K562 (cell line): ENCODE data around the gene NDUFA7. TPM values are rescaled to one million over a fixed set of nuclear protein-coding genes. Genes with fewer than 3 reads are reported as not detected.

ENCODE experiments used
- ETV5 ChIP-seq: sonication (generic); formaldehyde crosslinking; IDR thresholded peaks from 2 replicates; pipeline ENCODE4 v1.4.0; 2020; ENCODE audit warnings: low read depth, mild to moderate bottlenecking, missing genetic modification reagents
- ETV6 ChIP-seq, 3 experiments: fragments of 150-350 bp in 1 of 3; sonication (generic) in 1 of 3; formaldehyde crosslinking in 1 of 3; IDR thresholded peaks; 2 replicates each; pipeline versions ENCODE4 v1.6.1 to v1.8.0; 2014 to 2022; ENCODE audit warnings: borderline replicate concordance in 2 of 3, low read depth in 2 of 3, antibody characterized with exemption in 1 of 3, low read length in 1 of 3, mild to moderate bottlenecking in 1 of 3, missing genetic modification reagents in 1 of 3
- HMG20A ChIP-seq: fragments of 450-650 bp; formaldehyde crosslinking; conservative IDR thresholded peaks from 2 replicates; pipeline ENCODE4 v1.4.0; 2020; ENCODE audit warnings: mild to moderate bottlenecking, mixed read lengths
- HMG20B ChIP-seq: fragments of 250-450 bp; sonication (Bioruptor Pico); IDR thresholded peaks from 2 replicates; pipeline ENCODE4 v1.5.0; 2021; ENCODE audit warnings: mild to moderate bottlenecking
- MAFF ChIP-seq: IDR thresholded peaks from 2 replicates; pipeline ENCODE4 v1.6.1; 2012; ENCODE audit warnings: low read length, improper control_type of control experiment
- MEF2A ChIP-seq: IDR thresholded peaks from 2 replicates; pipeline ENCODE4 v1.6.1; 2011; ENCODE audit warnings: low read depth, mild to moderate bottlenecking, low read length, moderate library complexity; ENCODE audit not compliant: control insufficient read depth
- NFRKB ChIP-seq: fragments of 450-650 bp; IDR thresholded peaks from 2 replicates; pipeline ENCODE4 v1.6.1; 2016; ENCODE audit warnings: low read depth
- POU5F1 ChIP-seq: fragments of 150-350 bp; IDR thresholded peaks from 2 replicates; pipeline ENCODE4 v1.6.1; 2014; ENCODE audit warnings: borderline replicate concordance, low read length, low read depth, mild to moderate bottlenecking; ENCODE audit not compliant: partially characterized antibody
- SIRT6 ChIP-seq: IDR thresholded peaks from one replicate; pipeline ENCODE4 v1.6.1; 2012; ENCODE audit warnings: low read depth, mild to moderate bottlenecking, control low read depth, inconsistent platforms, low read length, moderate library complexity
- SMARCB1 ChIP-seq: IDR thresholded peaks from 2 replicates; pipeline ENCODE4 v1.6.1; 2011; ENCODE audit warnings: improper control_type of control experiment, low read depth; ENCODE audit not compliant: insufficient read length
- SREBF1 ChIP-seq: fragments of 150-350 bp; IDR thresholded peaks from 2 replicates; pipeline ENCODE4 v1.6.1; 2014; ENCODE audit warnings: antibody characterized with exemption, low read depth, low read length, borderline replicate concordance
- SRSF3 ChIP-seq: fragments of 200-400 bp; formaldehyde crosslinking; IDR thresholded peaks from 2 replicates; pipeline ENCODE4 v1.6.1; 2016; ENCODE audit warnings: mild to moderate bottlenecking, low read length, moderate library complexity; ENCODE audit not compliant: insufficient read depth
- polyA plus RNA-seq, 8 experiments: library from polyadenylated mRNA; depleted of rRNA in 4 of 8; stranded (reverse) in 5 of 8; unstranded in 3 of 8; fragments of >200 nt; fragmentation: Nextera tagmentation in 2 of 8; fragmentation: Illumina TruSeq in 1 of 8; extraction: Ambion mirVana in 2 of 8; extraction: Trizol in 1 of 8; gene quantifications; 2 replicates each; pipeline versions ENCODE4 v1.2.1 to v1.2.3, GENCODE V29; 2011 to 2014; ENCODE audit warnings: inconsistent platforms in 1 of 8, missing spikeins in 1 of 8
- total RNA-seq, 7 experiments: library from RNA; depleted of rRNA in 6 of 7; stranded (reverse); fragments of >200 nt in 6 of 7; fragmentation: Illumina TruSeq in 2 of 7; extraction: Trizol in 2 of 7; gene quantifications; 2 replicates each; pipeline versions ENCODE4 v1.2.1 to v1.2.3, GENCODE V29; 2011 to 2021; ENCODE audit warnings: low replicate concordance in 1 of 7
- TF ChIP-seq, protein P1 (sequence below), 2 experiments: IDR thresholded peaks in 1 of 2; conservative IDR thresholded peaks in 1 of 2; 2 replicates each; pipeline ENCODE4 v1.6.1; 2016; ENCODE audit warnings: low read depth in 2 of 2, mild to moderate bottlenecking in 1 of 2, missing compliant biosample characterization in 1 of 2, missing genetic modification characterization in 1 of 2, moderate library complexity in 1 of 2
- TF ChIP-seq, protein P2 (sequence below), 3 experiments: fragments of 200-800 bp in 1 of 3; fragments of 250-450 bp in 1 of 3; fragments of 450-650 bp in 1 of 3; sonication (Bioruptor Pico) in 1 of 3; sonication (Bioruptor generic) in 1 of 3; formaldehyde crosslinking in 1 of 3; IDR thresholded peaks; 2 replicates each; pipeline versions ENCODE4 v1.6.1 to v1.8.0; 2016 to 2022; ENCODE audit warnings: mild to moderate bottlenecking in 2 of 3, missing genetic modification characterization in 2 of 3, missing compliant biosample characterization in 1 of 3, moderate library complexity in 1 of 3
- TF ChIP-seq, protein P3 (sequence below), 2 experiments: fragments of 450-650 bp in 1 of 2; IDR thresholded peaks; 2 replicates each; pipeline ENCODE4 v1.6.1; 2011 to 2017; ENCODE audit warnings: low read depth in 2 of 2, antibody characterized with exemption in 1 of 2, borderline replicate concordance in 1 of 2, low read length in 1 of 2, mild to moderate bottlenecking in 1 of 2, mixed read lengths in 1 of 2; ENCODE audit not compliant: control insufficient read depth in 1 of 2

NDUFA7 gene
- total and polyA plus RNA-seq, 9 of the 15 experiments (the other 6 are each of a cell fraction or from before 2014, with no cell fraction given) = 70.8 to 348 (median 142) TPM

DNA sequence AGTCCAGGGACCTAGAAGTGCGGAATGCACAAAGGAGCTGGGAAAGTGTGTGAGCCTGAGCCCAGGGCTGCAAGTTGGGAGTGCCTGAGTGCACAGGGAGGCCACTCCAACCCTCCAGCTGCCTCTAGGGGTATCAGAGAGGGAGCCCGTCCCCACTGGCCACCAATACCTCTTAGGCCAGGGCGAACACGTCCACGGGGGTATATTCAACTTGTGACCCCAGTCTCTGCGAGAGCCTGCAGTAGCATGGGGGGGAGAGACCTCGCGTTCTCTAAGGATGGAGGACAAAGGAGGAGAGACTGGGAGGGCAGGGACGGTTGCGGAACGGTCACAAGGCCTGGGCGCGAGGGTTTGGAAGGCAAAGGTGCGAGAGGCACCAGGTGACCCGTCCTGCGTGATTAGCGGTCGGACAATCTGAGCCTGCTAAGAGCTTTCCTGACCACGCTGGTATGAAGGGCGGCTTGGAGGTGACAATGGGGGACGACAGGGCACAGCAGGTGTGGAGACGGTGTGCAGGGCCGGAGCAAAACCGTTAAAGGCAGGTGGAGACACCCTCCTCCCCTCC is 13.7 kb downstream of the NDUFA7 start (continued):
- TF ChIP-seq ETV6 (IDR thresholded peaks at IDR 0.05; ENCODE audit: borderline replicate concordance in 1 of 2, low read depth in 2 of 2, low read length in 1 of 2) (no peak), ETV6 (CRISPR knock-in tag; IDR thresholded peaks at IDR 0.05; ENCODE audit: borderline replicate concordance) (no peak), MEF2A (no peak), SMARCB1 (no peak), SIRT6 (no peak), ETV5 (CRISPR knock-in tag) (no peak), HMG20B (CRISPR knock-in tag) (no peak), POU5F1 (no peak), SRSF3 (no peak), SREBF1 (no peak), NFRKB (peak; percentile 55; the same call in 1 of the 2 replicates), MAFF (no peak), HMG20A (no peak)
- TF ChIP-seq, protein P1, sequence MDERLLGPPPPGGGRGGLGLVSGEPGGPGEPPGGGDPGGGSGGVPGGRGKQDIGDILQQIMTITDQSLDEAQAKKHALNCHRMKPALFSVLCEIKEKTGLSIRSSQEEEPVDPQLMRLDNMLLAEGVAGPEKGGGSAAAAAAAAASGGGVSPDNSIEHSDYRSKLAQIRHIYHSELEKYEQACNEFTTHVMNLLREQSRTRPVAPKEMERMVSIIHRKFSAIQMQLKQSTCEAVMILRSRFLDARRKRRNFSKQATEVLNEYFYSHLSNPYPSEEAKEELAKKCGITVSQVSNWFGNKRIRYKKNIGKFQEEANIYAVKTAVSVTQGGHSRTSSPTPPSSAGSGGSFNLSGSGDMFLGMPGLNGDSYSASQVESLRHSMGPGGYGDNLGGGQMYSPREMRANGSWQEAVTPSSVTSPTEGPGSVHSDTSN (CRISPR knock-in tag; IDR thresholded peaks at IDR 0.05; ENCODE audit: low read depth) = no peak
- TF ChIP-seq, protein P1 (tag; conservative IDR thresholded peaks at IDR 0.05; ENCODE audit: low read depth) = no peak
- TF ChIP-seq, protein P2, sequence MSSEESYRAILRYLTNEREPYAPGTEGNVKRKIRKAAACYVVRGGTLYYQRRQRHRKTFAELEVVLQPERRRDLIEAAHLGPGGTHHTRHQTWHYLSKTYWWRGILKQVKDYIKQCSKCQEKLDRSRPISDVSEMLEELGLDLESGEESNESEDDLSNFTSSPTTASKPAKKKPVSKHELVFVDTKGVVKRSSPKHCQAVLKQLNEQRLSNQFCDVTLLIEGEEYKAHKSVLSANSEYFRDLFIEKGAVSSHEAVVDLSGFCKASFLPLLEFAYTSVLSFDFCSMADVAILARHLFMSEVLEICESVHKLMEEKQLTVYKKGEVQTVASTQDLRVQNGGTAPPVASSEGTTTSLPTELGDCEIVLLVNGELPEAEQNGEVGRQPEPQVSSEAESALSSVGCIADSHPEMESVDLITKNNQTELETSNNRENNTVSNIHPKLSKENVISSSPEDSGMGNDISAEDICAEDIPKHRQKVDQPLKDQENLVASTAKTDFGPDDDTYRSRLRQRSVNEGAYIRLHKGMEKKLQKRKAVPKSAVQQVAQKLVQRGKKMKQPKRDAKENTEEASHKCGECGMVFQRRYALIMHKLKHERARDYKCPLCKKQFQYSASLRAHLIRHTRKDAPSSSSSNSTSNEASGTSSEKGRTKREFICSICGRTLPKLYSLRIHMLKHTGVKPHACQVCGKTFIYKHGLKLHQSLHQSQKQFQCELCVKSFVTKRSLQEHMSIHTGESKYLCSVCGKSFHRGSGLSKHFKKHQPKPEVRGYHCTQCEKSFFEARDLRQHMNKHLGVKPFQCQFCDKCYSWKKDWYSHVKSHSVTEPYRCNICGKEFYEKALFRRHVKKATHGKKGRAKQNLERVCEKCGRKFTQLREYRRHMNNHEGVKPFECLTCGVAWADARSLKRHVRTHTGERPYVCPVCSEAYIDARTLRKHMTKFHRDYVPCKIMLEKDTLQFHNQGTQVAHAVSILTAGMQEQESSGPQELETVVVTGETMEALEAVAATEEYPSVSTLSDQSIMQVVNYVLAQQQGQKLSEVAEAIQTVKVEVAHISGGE (CRISPR knock-in tag; IDR thresholded peaks at IDR 0.05) = no peak
- TF ChIP-seq, protein P3, sequence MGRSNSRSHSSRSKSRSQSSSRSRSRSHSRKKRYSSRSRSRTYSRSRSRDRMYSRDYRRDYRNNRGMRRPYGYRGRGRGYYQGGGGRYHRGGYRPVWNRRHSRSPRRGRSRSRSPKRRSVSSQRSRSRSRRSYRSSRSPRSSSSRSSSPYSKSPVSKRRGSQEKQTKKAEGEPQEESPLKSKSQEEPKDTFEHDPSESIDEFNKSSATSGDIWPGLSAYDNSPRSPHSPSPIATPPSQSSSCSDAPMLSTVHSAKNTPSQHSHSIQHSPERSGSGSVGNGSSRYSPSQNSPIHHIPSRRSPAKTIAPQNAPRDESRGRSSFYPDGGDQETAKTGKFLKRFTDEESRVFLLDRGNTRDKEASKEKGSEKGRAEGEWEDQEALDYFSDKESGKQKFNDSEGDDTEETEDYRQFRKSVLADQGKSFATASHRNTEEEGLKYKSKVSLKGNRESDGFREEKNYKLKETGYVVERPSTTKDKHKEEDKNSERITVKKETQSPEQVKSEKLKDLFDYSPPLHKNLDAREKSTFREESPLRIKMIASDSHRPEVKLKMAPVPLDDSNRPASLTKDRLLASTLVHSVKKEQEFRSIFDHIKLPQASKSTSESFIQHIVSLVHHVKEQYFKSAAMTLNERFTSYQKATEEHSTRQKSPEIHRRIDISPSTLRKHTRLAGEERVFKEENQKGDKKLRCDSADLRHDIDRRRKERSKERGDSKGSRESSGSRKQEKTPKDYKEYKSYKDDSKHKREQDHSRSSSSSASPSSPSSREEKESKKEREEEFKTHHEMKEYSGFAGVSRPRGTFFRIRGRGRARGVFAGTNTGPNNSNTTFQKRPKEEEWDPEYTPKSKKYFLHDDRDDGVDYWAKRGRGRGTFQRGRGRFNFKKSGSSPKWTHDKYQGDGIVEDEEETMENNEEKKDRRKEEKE (IDR thresholded peaks at IDR 0.05; ENCODE audit: borderline replicate concordance in 1 of 2, control insufficient read depth in 1 of 2, low read depth in 2 of 2, low read length in 1 of 2) = no peak
